Astrocyte (in vitro differentiated cells and primary cell): ENCODE results near the gene MED27. TPM values are rescaled to one million over a fixed set of nuclear protein-coding genes. Genes with fewer than 3 reads are reported as not detected.

Experiments used
- DNase-seq: peaks from one replicate; pipeline ENCODE4 v3.0.0-alpha.2; 2010; ENCODE audit warnings: low read depth
- FAIRE-seq: peaks from 2 replicates; lab custom pipeline; 2011; peaks lifted over from hg19 to GRCh38; lab: Jason Lieb, UNC
- H2AFZ ChIP-seq: 2 replicates; pipeline ENCODE4 v1.6.0; 2012; ENCODE audit warnings: low read depth, low read length, inconsistent platforms
- H3K27ac ChIP-seq: 2 replicates; pipeline ENCODE4 v1.5.1; 2011; ENCODE audit warnings: low read depth, low read length, inconsistent platforms
- H3K27me3 ChIP-seq: 2 replicates; pipeline ENCODE4 v1.6.0; 2011; ENCODE audit warnings: low read length, inconsistent platforms; ENCODE audit not compliant: insufficient read depth
- H3K36me3 ChIP-seq: 2 replicates; pipeline ENCODE4 v1.5.1; 2011; ENCODE audit warnings: low read length, inconsistent platforms; ENCODE audit not compliant: insufficient read depth
- H3K4me1 ChIP-seq: 2 replicates; pipeline ENCODE4 v1.5.1; 2011; ENCODE audit warnings: low read length, inconsistent platforms; ENCODE audit not compliant: insufficient read depth
- H3K4me2 ChIP-seq: 2 replicates; pipeline ENCODE4 v1.6.0; 2012; ENCODE audit warnings: low read length, inconsistent platforms
- H3K4me3 ChIP-seq: 2 replicates; pipeline ENCODE4 v1.5.1; 2011; ENCODE audit warnings: low read depth, mild to moderate bottlenecking, low read length, inconsistent platforms; ENCODE audit not compliant: insufficient read depth
- H3K79me2 ChIP-seq: 2 replicates; pipeline ENCODE4 v1.6.0; 2012; ENCODE audit warnings: mild to moderate bottlenecking, low read length, inconsistent platforms; ENCODE audit not compliant: insufficient read depth
- H3K9ac ChIP-seq: 2 replicates; pipeline ENCODE4 v1.6.0; 2012; ENCODE audit warnings: mild to moderate bottlenecking, low read length, inconsistent platforms
- H3K9me3 ChIP-seq: 2 replicates; pipeline ENCODE4 v1.5.1; 2012; ENCODE audit warnings: low read depth, mild to moderate bottlenecking, low read length, inconsistent platforms; ENCODE audit not compliant: insufficient read depth
- H4K20me1 ChIP-seq: 2 replicates; pipeline ENCODE4 v1.6.0; 2012; ENCODE audit warnings: low read length, inconsistent platforms; ENCODE audit not compliant: insufficient read depth
- H3K27ac Mint-ChIP-seq: one replicate; pipeline ENCODE4 v1.8.0; 2021; ENCODE audit warnings: mild to moderate bottlenecking, mixed read lengths; ENCODE audit not compliant: unreplicated experiment
- H3K27me3 Mint-ChIP-seq: one replicate; pipeline ENCODE4 v1.8.0; 2021; ENCODE audit warnings: low read depth, mixed read lengths; ENCODE audit not compliant: unreplicated experiment
- H3K36me3 Mint-ChIP-seq: one replicate; pipeline ENCODE4 v1.8.0; 2021; ENCODE audit warnings: low read depth, mixed read lengths; ENCODE audit not compliant: unreplicated experiment
- H3K4me1 Mint-ChIP-seq: one replicate; pipeline ENCODE4 v1.8.0; 2021; ENCODE audit warnings: low read depth, mixed read lengths; ENCODE audit not compliant: unreplicated experiment
- H3K4me3 Mint-ChIP-seq: one replicate; pipeline ENCODE4 v1.8.0; 2021; ENCODE audit warnings: mild to moderate bottlenecking, moderate library complexity, mixed read lengths; ENCODE audit not compliant: unreplicated experiment
- H3K9me3 Mint-ChIP-seq: one replicate; pipeline ENCODE4 v1.8.0; 2021; ENCODE audit warnings: mild to moderate bottlenecking, mixed read lengths; ENCODE audit not compliant: unreplicated experiment
- CTCF ChIP-seq: IDR thresholded peaks from 2 replicates; pipeline ENCODE4 v1.5.1; 2011; ENCODE audit warnings: low read depth, mild to moderate bottlenecking, inconsistent platforms, low read length, moderate library complexity; ENCODE audit not compliant: insufficient read depth
- EZH2 ChIP-seq: IDR thresholded peaks from 2 replicates; pipeline ENCODE4 v1.6.1; 2012; ENCODE audit warnings: mild to moderate bottlenecking, low read length, inconsistent platforms; ENCODE audit not compliant: insufficient read depth
- total RNA-seq: library from RNA; stranded (reverse); gene quantifications from 2 replicates; pipeline ENCODE4 v1.2.1, GENCODE V29; 2021

MED27 gene
- total RNA-seq, 1 donor from 2014 or later: 26.9 TPM

- H3K4me2 ChIP-seq: no peak overlapping the region
- H3K4me3 ChIP-seq: no peak overlapping the region
- Mint-ChIP-seq H3K27me3 (peaks cover 42% of the 10 kb centered on the region), H3K9me3 (peaks cover 2% of the 10 kb centered on the region), H3K4me3 (no peak overlapping the region), H3K27ac (no peak overlapping the region), H3K4me1 (no peaks in the 10 kb centered on the region), H3K36me3 (no peaks in the 10 kb centered on the region)
- no peaks in the 10 kb centered on the region for H3K9me3 ChIP-seq
- TF ChIP-seq CTCF: no peak
- TF ChIP-seq EZH2: no peak
- peaks cover 17% of the 10 kb centered on the region for H4K20me1 ChIP-seq
- H3K27ac ChIP-seq: no peak overlapping the region
- no peak overlapping the region for H2AFZ ChIP-seq
- FAIRE-seq: no peak
- H3K36me3 ChIP-seq: no peaks in the 10 kb centered on the region
- H3K27me3 ChIP-seq: peaks cover 21% of the 10 kb centered on the region
- no peak overlapping the region for H3K9ac ChIP-seq
- peaks cover 12% of the 10 kb centered on the region for H3K4me1 ChIP-seq
- H3K79me2 ChIP-seq: no peaks in the 10 kb centered on the region
- no peak for DNase-seq
Measured at GRCh38 chr9:131840751-131841702, 238.6 kb downstream of the MED27 start.

GRCh38 chr9:131840220-131840619 lies 239.4 kb downstream of the MED27 start:
- Histone ChIP-seq H3K4me1 (peaks cover 12% of the 10 kb centered on the region), H3K4me2 (no peak overlapping the region), H3K36me3 (no peaks in the 10 kb centered on the region), H3K9ac (no peak overlapping the region), H3K27me3 (peaks cover 20% of the 10 kb centered on the region), H3K27ac (no peak overlapping the region), H3K4me3 (no peak overlapping the region), H3K79me2 (no peaks in the 10 kb centered on the region), H4K20me1 (peaks cover 17% of the 10 kb centered on the region), H3K9me3 (no peaks in the 10 kb centered on the region), H2AFZ (no peak overlapping the region)
- no peak for FAIRE-seq
- Mint-ChIP-seq H3K9me3 (peaks cover 4% of the 10 kb centered on the region), H3K4me1 (no peaks in the 10 kb centered on the region), H3K36me3 (no peaks in the 10 kb centered on the region), H3K27ac (no peak overlapping the region), H3K27me3 (peaks cover 37% of the 10 kb centered on the region), H3K4me3 (no peak overlapping the region)
- TF ChIP-seq EZH2 (no peak), CTCF (no peak)
- no peak for DNase-seq
